ENCODE results near the gene DCP1A. TPM values are rescaled to one million over a fixed set of nuclear protein-coding genes. Genes with fewer than 3 reads are reported as not detected.

The DCP1A gene
- total RNA-seq, 2 donors from 2014 or later, result 17.4 to 21.3 TPM

DNA sequence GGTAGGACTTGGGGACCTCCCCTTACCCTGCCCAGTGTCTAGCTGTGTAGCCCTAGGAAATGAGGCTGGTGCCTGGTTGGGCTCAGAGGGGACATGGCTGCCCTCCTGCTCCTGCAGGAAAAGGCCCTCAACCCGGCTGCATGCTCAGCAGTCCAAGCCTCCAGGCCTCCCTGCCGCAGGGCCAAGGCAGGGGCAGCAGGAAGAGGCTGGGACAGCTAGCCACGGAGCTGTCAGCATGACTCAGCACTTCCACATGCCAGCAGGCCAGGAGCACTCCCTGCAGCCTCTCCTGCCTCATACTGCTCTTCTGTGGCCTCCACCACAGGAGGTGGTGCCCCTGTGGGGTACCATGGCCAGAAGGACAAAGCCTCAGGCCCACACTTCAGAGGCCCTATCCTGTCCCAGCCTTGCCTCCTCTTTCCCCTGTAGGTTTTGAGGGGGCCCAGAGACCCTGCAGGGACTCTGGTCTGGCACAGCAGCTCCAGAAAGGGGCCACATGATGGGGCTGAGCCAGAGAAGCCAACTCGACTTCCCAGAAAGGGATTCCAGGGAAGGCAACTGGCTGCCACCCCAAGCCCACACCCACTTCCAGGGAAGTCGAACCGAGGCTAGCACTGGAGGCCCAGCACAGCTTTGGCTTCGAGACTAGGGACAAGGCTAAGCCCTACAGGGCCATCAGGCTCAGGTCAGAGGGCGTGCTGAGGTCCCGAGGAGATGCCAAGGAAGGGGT is 111.1 kb downstream of the DCP1A start:
- intact Hi-C loops (cut with DNase I), result no loop called here
- peak; percentile 75 to 91 for ATAC-seq
- DNase-seq, result peak; percentile 83

DNA sequence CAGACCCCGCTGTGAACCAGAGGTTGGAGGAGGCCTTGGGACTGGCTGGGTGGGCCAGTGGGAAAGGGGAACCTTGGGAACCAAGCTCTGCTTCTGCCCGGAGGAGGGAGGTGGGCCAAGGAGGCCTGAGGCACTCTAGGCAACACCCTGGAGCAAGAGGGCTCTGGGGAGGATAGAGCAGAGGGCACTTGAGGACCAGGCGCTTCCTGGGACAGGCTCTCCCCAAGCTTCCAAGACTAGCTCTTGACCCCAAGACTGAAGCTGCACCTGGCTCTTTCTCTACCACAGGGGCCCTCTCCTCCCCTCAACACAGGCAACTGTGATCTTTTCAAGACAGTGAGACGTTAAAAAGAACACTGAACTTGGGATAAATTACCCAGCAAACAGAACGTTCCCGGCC is 111.8 kb downstream of the DCP1A start:
- DNase-seq (no peak), ATAC-seq (no peak)
- intact Hi-C loops (cut with DNase I), result no loop called here

DNA sequence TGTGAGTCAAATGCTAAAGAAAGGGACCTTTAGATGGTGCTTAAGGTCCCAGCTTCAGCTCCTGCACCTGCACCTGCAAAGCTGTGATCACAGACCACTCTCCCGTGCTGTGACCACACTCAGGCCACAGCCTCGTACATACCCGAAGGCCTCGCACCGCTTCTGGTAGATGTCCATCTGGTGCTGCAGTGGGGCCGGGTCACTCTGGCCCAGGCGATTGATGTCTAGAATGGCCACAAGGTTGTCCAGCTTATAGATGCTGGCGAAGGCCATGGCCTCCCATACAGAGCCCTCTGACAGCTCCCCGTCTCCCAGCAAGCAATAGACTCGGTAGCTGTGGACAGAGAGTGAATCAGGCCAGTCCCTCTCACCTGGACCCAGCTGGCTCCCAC is 112.5 kb downstream of the DCP1A start:
- intact Hi-C loops (cut with DNase I), result no loop called here
- DNase-seq (no peak), ATAC-seq (no peak)

DNA sequence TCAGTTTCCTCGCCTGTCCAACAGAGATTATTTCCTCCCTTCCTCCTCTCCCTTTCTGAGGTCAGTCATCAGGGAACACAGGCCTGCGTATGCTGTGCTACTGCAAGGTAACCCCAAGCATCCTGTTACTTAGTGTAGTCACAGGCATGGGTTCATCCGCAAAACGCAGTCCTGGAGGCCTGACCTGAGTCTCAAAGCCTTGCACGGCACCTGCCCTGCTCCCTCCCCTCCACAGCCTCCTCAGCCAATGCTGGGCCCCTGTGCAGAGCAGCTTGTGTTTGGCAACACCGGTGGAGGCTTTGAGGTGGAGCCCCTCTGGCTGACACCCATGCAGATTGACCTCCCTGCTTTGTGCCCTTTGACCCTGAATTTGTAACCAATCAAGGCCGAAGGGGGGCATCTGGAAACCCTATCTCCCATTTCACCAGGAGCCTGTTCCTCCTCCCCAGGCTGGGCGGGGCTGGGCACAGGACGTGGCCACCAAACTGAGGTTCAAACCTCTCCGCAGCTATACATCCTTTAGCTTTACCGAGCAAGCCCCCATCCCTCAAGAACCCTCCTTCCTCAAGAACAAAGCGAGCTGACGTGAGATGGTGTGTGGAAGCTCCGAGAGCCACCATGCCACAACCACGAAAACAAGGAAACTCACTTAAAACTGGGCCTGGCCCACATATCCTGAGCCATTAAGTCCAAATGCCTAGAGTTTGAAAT is 113.1 kb downstream of the DCP1A start:
- intact Hi-C loops (cut with DNase I), result no loop called here
- DNase-seq (no peak), ATAC-seq (no peak)

Other genes starting within 250 kb of the DCP1A start
- 10 to 100 TPM; 11.8 to 12.6 TPM for gene RFT1, start 217.1 kb downstream of the DCP1A start, total RNA-seq
- gene PRKCD, start 186.3 kb downstream of the DCP1A start, total RNA-seq, result 10 to 100 TPM; 31.3 to 31.5 TPM
- 10 to 100 TPM; 91.0 to 92.4 TPM for gene TKT, start 91.5 kb downstream of the DCP1A start, total RNA-seq
- 1 to 10 TPM; 2.4 to 6.9 TPM for gene CACNA1D, start 147.1 kb upstream of the DCP1A start, total RNA-seq